ENCODE measurements around the gene ASB15. TPM values are rescaled to one million over a fixed set of nuclear protein-coding genes. Genes with fewer than 3 reads are reported as not detected.
"Not testable (repeated sequence)": the region's sequence is repeated elsewhere in the genome, so short reads cannot be mapped to it uniquely, and the experiment has no call there.

The ASB15 gene
- total RNA-seq, 4 donors from 2014 or later, result not detected

GRCh38 chr7:123629281-123629680, 27.7 kb downstream of the ASB15 start:
- TF ChIP-seq, protein P1, sequence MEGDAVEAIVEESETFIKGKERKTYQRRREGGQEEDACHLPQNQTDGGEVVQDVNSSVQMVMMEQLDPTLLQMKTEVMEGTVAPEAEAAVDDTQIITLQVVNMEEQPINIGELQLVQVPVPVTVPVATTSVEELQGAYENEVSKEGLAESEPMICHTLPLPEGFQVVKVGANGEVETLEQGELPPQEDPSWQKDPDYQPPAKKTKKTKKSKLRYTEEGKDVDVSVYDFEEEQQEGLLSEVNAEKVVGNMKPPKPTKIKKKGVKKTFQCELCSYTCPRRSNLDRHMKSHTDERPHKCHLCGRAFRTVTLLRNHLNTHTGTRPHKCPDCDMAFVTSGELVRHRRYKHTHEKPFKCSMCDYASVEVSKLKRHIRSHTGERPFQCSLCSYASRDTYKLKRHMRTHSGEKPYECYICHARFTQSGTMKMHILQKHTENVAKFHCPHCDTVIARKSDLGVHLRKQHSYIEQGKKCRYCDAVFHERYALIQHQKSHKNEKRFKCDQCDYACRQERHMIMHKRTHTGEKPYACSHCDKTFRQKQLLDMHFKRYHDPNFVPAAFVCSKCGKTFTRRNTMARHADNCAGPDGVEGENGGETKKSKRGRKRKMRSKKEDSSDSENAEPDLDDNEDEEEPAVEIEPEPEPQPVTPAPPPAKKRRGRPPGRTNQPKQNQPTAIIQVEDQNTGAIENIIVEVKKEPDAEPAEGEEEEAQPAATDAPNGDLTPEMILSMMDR (IDR thresholded peaks at IDR 0.05), result no peak
- no peak for TF ChIP-seq POLR2A (IDR thresholded peaks at IDR 0.05)
- H3K4me3 ChIP-seq (ENCODE audit: low read depth, poor library complexity, severe bottlenecking), result no peak overlapping the region
- WGBS, 2 donors, result 55 to 67% methylated on average over 1 of the region's 1 CpG
- intact Hi-C loops (cut with DNase I; ENCODE audit: low total_unique reads), result no loop called here
- DNase-seq (ENCODE audit: low spot score in 2 of 2), result no peak

DNA sequence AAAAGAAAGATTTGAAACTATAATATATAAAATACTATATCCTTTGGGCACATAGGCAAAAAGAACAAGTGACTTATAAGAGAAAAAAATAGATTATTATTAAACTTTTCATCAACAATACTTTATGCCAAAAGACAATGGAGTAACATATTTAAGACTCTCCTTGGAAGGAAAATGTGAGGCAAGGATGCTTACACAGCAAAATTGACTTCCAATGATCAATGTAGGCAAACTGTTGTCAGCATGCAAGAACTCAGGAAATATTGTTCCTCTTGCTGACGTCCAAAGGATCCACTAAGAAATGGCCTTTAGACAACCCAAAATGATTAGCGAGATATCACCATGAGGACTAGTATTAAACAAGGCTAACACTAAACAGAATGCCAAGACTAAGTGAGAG, 31.2 kb downstream of the ASB15 start:
- intact Hi-C loops (cut with DNase I; ENCODE audit: low total_unique reads), result no loop called here
- no peak for DNase-seq (ENCODE audit: low spot score in 2 of 2)
- TF ChIP-seq, protein P1 (IDR thresholded peaks at IDR 0.05), result no peak
- no peak for TF ChIP-seq POLR2A (IDR thresholded peaks at IDR 0.05)
- 65 to 91% methylated on average over 2 of the region's 2 CpGs for WGBS, 2 donors
- H3K4me3 ChIP-seq (ENCODE audit: low read depth, poor library complexity, severe bottlenecking), result no peak overlapping the region

GRCh38 chr7:123633553-123633952, 31.9 kb downstream of the ASB15 start:
- TF ChIP-seq POLR2A (IDR thresholded peaks at IDR 0.05), result no peak
- TF ChIP-seq, protein P1 (IDR thresholded peaks at IDR 0.05), result no peak
- no peak overlapping the region for H3K4me3 ChIP-seq (ENCODE audit: low read depth, poor library complexity, severe bottlenecking)
- intact Hi-C loops (cut with DNase I; ENCODE audit: low total_unique reads), result no loop called here
- no peak for DNase-seq (ENCODE audit: low spot score in 2 of 2)
- 65 to 71% methylated on average over 7 of the region's 7 CpGs for WGBS, 2 donors

DNA sequence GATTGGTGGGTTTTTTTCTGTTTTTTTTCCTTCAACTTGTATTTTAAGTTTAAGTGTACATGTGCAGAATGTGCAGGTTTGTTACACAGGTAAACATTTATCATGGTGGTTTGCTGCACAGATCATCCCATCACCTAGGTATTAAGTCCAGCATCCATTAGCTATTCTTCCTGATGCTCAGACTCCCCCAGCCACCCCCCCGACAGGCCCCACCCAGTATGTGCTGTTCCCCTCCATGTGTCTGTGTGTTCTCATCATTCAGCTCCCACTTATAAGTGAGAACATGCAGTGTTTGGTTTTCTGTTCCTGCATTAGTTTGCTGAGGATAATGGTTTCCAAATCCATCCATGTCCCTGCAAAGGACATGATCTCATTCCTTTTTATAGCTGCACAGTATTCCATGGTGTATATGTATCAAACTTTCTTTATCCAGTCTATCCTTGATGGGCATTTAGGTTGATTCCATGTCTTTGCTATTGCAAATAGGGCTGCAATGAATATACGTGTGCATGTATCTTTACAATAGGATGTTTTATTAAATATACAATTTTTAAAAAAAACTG, 32.5 kb downstream of the ASB15 start:
- intact Hi-C loops (cut with DNase I; ENCODE audit: low total_unique reads); DNase-seq (ENCODE audit: low spot score in 2 of 2); H3K4me3 ChIP-seq (ENCODE audit: low read depth, poor library complexity, severe bottlenecking): not testable (repeated sequence)
- 74 to 87% methylated on average over 2 of the region's 2 CpGs for WGBS, 2 donors

GRCh38 chr7:123635551-123636359, 34.1 kb downstream of the ASB15 start:
- no peak overlapping the region for H3K4me3 ChIP-seq (ENCODE audit: low read depth, poor library complexity, severe bottlenecking)
- TF ChIP-seq POLR2A (IDR thresholded peaks at IDR 0.05), result no peak
- TF ChIP-seq, protein P1 (IDR thresholded peaks at IDR 0.05), result no peak
- WGBS, 2 donors, result 51 to 54% methylated on average over 4 of the region's 4 CpGs
- intact Hi-C loops (cut with DNase I; ENCODE audit: low total_unique reads), result no loop called here
- DNase-seq (ENCODE audit: low spot score in 2 of 2), result no peak

GRCh38 chr7:123637203-123637602, 35.6 kb downstream of the ASB15 start:
- 34 to 43% methylated on average over 3 of the region's 3 CpGs for WGBS, 2 donors
- intact Hi-C loops (cut with DNase I; ENCODE audit: low total_unique reads), result no loop called here

More at GRCh38 chr7:123637203-123637602, 35.6 kb downstream of the ASB15 start:
- TF ChIP-seq, protein P1 (IDR thresholded peaks at IDR 0.05), result no peak
- no peak for TF ChIP-seq POLR2A (IDR thresholded peaks at IDR 0.05)
- H3K4me3 ChIP-seq (ENCODE audit: low read depth, poor library complexity, severe bottlenecking), result no peak overlapping the region
- DNase-seq (ENCODE audit: low spot score in 2 of 2), result no peak
